RWPE1 (cell line): Measurements from ENCODE around the gene CHRM5.

Experiments
- CTCF ChIA-PET: fragments of 350-600 bp; sonication (Branson Sonifier 250); formaldehyde crosslinking; extraction: SDS; loops from one replicate; lab custom pipeline; 2021; lab: Yijun Ruan, JAX
- POLR2A ChIA-PET: fragments of 400-600 bp; formaldehyde crosslinking; extraction: SDS; loops from one replicate; lab custom pipeline; 2020; ENCODE audit warnings: antibody characterized with exemption; ENCODE audit not compliant: low non-redundant PET; lab: Yijun Ruan, JAX
- DNase-seq: peaks from one replicate; pipeline ENCODE4 v3.0.0; 2012; ENCODE audit warnings: low spot score
- H3K27ac ChIP-seq: fragments of 450-650 bp; 2 replicates; pipeline ENCODE4 v1.5.1; 2017
- CTCF ChIP-seq: fragments of 450-650 bp; conservative IDR thresholded peaks from 2 replicates; pipeline ENCODE4 v1.5.1; 2017; ENCODE audit warnings: low read depth, mild to moderate bottlenecking

The CHRM5 gene

GRCh38 chr15:33963831-33964664 lies 4.2 kb upstream of the CHRM5 start:
- CTCF ChIA-PET: interaction anchor here (0.6 to 1.8 kb wide), 11 partner anchors 8 to 683 kb away, joined by 3 to 6 read pairs (median 3); no protein-coding TSS in a partner anchor
- no peak overlapping the region for H3K27ac ChIP-seq
- DNase-seq: peak; percentile 34
- POLR2A ChIA-PET: no interaction called here
- TF ChIP-seq CTCF: peak; percentile 84

GRCh38 chr15:33964665-33965040 lies 3.6 kb upstream of the CHRM5 start:
- POLR2A ChIA-PET: no interaction called here
- H3K27ac ChIP-seq: no peak overlapping the region
- CTCF ChIA-PET: interaction anchor here (0.6 to 1.8 kb wide), 7 partner anchors 9 to 682 kb away, joined by 3 to 6 read pairs (median 4); no protein-coding TSS in a partner anchor
- DNase-seq: no peak
- no peak for TF ChIP-seq CTCF

GRCh38 chr15:33968821-33969220 lies 524 bp downstream of the CHRM5 start:
- no peak overlapping the region for H3K27ac ChIP-seq
- DNase-seq: no peak
- ChIA-PET CTCF (interaction anchor here (0.6 kb wide), 1 partner anchor 245 kb away, joined by 3 read pairs; no protein-coding TSS in a partner anchor), POLR2A (no interaction called here)
- TF ChIP-seq CTCF: no peak

- DNase-seq: no peak
- no peak overlapping the region for H3K27ac ChIP-seq
- no peak for TF ChIP-seq CTCF
- ChIA-PET POLR2A (no interaction called here), CTCF (interaction anchor here (1.0 kb wide), 1 partner anchor 206 kb away, joined by 3 read pairs; no protein-coding TSS in a partner anchor)
These were observed 3.5 kb downstream of the CHRM5 start for GRCh38 chr15:33971811-33972210.

GRCh38 chr15:33975022-33975565 lies 6.8 kb downstream of the CHRM5 start:
- CTCF ChIA-PET: interaction anchor here (0.5 kb wide), 1 partner anchor 235 kb away, joined by 3 read pairs; the partner anchor contains the start of gene KATNBL1
- POLR2A ChIA-PET: no interaction called here

More at GRCh38 chr15:33975022-33975565, 6.8 kb downstream of the CHRM5 start:
- TF ChIP-seq CTCF: no peak
- DNase-seq: no peak
- H3K27ac ChIP-seq: no peak overlapping the region
